ENCODE data around the gene CD180.

CD180 gene

DNA sequence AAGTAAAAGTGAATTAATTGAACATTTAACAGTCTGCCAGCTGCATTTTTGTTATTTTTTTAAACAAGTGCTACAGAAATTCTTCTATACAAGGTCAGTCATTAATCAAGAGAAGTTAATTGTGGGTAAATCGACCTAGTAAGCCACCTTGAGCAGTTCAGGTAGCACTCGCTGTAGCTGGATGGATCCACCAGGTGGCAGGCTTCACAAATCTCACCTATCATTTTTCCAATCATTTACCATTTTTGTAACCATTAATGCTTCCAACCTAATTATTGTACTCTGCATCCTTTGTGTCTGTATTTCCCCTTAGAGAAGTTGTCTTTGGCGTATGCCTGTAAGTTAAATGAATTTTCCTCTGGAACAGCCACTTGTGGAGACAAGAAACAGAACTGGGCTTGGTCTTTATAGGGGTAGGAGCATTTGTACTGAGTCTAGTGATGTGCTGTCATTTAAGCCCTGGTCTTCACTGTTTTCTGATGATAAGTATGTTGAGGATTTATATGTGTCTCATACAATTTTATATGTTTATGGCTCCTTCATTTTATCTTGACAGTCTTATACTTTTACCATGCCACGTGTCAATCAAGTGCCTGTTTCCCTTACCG lies 39.5 kb downstream of the CD180 start:
- Histone ChIP-seq H3K4me2 (ENCODE audit: low read depth, low read length) (no peak overlapping the region), H3K36me3 (replicated peaks; ENCODE audit: insufficient read depth, low read length) (no peaks in the 10 kb centered on the region), H3K9me2 (replicated peaks; ENCODE audit: insufficient read depth, low read length) (no peaks in the 10 kb centered on the region)

DNA sequence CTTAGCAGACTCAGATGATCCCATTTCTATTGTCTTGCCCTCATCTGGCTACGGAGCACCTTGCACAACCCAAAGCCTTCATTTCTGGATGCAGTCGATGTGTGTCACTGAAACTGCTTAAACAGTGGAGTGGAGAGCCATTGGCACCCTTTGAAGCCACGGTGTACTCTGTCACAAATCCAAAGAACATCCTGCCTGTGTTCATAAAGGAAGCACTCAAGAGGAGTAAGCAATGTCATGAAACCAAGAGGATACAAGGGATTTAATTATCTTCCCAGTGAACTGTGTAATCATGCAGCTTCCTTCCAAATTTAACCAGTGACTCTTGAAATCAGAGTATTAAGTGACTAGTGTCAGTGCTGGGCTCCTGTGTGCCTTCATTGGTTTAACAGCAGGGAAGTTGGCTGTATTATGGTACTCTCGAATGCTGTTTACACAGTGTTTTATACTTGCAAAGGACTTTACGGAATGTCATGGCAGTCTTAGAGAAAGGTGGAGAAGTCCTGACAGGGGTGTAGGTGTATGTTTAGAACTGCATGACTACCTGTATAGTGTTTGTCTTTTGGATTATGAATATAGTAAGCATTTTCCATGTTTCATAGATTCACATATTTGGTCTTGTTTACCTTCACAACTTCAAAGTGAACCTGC lies 41.9 kb downstream of the CD180 start:
- Histone ChIP-seq H3K27me3 (replicated peaks; ENCODE audit: insufficient read depth, low read length) (no peaks in the 10 kb centered on the region), H3K36me3 (replicated peaks; ENCODE audit: insufficient read depth, low read length) (no peaks in the 10 kb centered on the region), H3K27ac (ENCODE audit: low read length) (no peak overlapping the region), H3K4me1 (ENCODE audit: low read length) (no peaks in the 10 kb centered on the region), H3K4me2 (ENCODE audit: low read depth, low read length) (no peak overlapping the region), H3K9me2 (replicated peaks; ENCODE audit: insufficient read depth, low read length) (no peaks in the 10 kb centered on the region), H3K4me3 (ENCODE audit: low read length) (no peak overlapping the region), H4K20me1 (ENCODE audit: insufficient read depth, low read length) (no peaks in the 10 kb centered on the region), H3K9me3 (replicated peaks; ENCODE audit: insufficient read depth, low read length) (no peaks in the 10 kb centered on the region), H3K79me2 (ENCODE audit: low read length) (no peaks in the 10 kb centered on the region), H2AFZ (ENCODE audit: low read length) (no peak overlapping the region), H3F3A (ENCODE audit: insufficient read depth, low read length) (no peaks in the 10 kb centered on the region), H3K9ac (ENCODE audit: low read length) (no peak overlapping the region)
- TF ChIP-seq EZH2 (optimal IDR thresholded peaks at IDR 0.05; ENCODE audit: low read depth, low read length) (no peak), EZH2phosphoT487 (IDR thresholded peaks at IDR 0.05; ENCODE audit: low read length) (no peak), CTCF (IDR thresholded peaks at IDR 0.05; ENCODE audit: low read length) (no peak)
- DNase-seq: no peak

More for the DNA sequence above, 39.5 kb downstream of the CD180 start:
- no peaks in the 10 kb centered on the region for H3K4me1 ChIP-seq (ENCODE audit: low read length)
- H3K27ac ChIP-seq (ENCODE audit: low read length): no peak overlapping the region
- no peaks in the 10 kb centered on the region for H3K79me2 ChIP-seq (ENCODE audit: low read length)
- H2AFZ ChIP-seq (ENCODE audit: low read length): no peak overlapping the region
- TF ChIP-seq EZH2 (optimal IDR thresholded peaks at IDR 0.05; ENCODE audit: low read depth, low read length) (no peak), CTCF (IDR thresholded peaks at IDR 0.05; ENCODE audit: low read length) (peak; percentile 84), EZH2phosphoT487 (IDR thresholded peaks at IDR 0.05; ENCODE audit: low read length) (no peak)
- no peaks in the 10 kb centered on the region for H4K20me1 ChIP-seq (ENCODE audit: insufficient read depth, low read length)
- no peaks in the 10 kb centered on the region for H3K9me3 ChIP-seq (replicated peaks; ENCODE audit: insufficient read depth, low read length)
- DNase-seq: peak; percentile 49
- no peaks in the 10 kb centered on the region for H3F3A ChIP-seq (ENCODE audit: insufficient read depth, low read length)
- no peaks in the 10 kb centered on the region for H3K27me3 ChIP-seq (replicated peaks; ENCODE audit: insufficient read depth, low read length)
- H3K9ac ChIP-seq (ENCODE audit: low read length): no peak overlapping the region
- no peak overlapping the region for H3K4me3 ChIP-seq (ENCODE audit: low read length)

DNA sequence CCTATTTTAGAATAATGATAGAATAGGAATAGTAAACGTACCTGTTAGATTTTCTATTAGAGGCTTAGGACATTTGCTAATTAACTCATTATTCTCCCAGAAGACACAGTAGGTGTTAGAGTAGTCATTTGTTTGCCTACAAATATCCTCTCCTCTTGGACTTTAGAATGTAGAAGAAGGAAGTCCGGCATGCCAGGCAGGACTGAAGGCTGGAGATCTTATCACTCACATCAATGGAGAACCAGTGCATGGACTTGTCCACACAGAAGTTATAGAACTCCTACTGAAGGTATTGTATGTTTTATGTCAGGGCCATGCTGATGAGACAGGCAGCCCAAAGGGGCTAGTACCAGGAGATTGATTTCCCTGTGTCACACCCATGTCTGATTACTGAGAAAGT lies 43.3 kb downstream of the CD180 start:
- Histone ChIP-seq H2AFZ (ENCODE audit: low read length) (no peak overlapping the region), H3K9me3 (replicated peaks; ENCODE audit: insufficient read depth, low read length) (no peaks in the 10 kb centered on the region), H3K9ac (ENCODE audit: low read length) (no peak overlapping the region), H4K20me1 (ENCODE audit: insufficient read depth, low read length) (no peaks in the 10 kb centered on the region), H3K4me1 (ENCODE audit: low read length) (no peaks in the 10 kb centered on the region), H3K27ac (ENCODE audit: low read length) (no peak overlapping the region), H3K4me2 (ENCODE audit: low read depth, low read length) (no peak overlapping the region), H3K36me3 (replicated peaks; ENCODE audit: insufficient read depth, low read length) (no peaks in the 10 kb centered on the region), H3F3A (ENCODE audit: insufficient read depth, low read length) (no peaks in the 10 kb centered on the region), H3K27me3 (replicated peaks; ENCODE audit: insufficient read depth, low read length) (no peaks in the 10 kb centered on the region), H3K79me2 (ENCODE audit: low read length) (no peaks in the 10 kb centered on the region), H3K9me2 (replicated peaks; ENCODE audit: insufficient read depth, low read length) (no peaks in the 10 kb centered on the region), H3K4me3 (ENCODE audit: low read length) (no peak overlapping the region)
- DNase-seq: no peak
- no peak for TF ChIP-seq EZH2 (optimal IDR thresholded peaks at IDR 0.05; ENCODE audit: low read depth, low read length)
- TF ChIP-seq EZH2phosphoT487 (IDR thresholded peaks at IDR 0.05; ENCODE audit: low read length): no peak
- TF ChIP-seq CTCF (IDR thresholded peaks at IDR 0.05; ENCODE audit: low read length): no peak

Data from MM.1S (cell line).